GM12801 (cell line): ENCODE data around the gene SNX21.

ENCODE experiments used
- TF ChIP-seq, protein P1 (sequence below): IDR thresholded peaks from one replicate; pipeline ENCODE4 v1.5.1; 2011; ENCODE audit warnings: control low read depth; ENCODE audit not compliant: insufficient read length; ENCODE audit errors: extremely low read depth

The SNX21 gene

GRCh38 chr20:45810191-45810970 lies 23.2 kb upstream of the SNX21 start:
- TF ChIP-seq, protein P1, sequence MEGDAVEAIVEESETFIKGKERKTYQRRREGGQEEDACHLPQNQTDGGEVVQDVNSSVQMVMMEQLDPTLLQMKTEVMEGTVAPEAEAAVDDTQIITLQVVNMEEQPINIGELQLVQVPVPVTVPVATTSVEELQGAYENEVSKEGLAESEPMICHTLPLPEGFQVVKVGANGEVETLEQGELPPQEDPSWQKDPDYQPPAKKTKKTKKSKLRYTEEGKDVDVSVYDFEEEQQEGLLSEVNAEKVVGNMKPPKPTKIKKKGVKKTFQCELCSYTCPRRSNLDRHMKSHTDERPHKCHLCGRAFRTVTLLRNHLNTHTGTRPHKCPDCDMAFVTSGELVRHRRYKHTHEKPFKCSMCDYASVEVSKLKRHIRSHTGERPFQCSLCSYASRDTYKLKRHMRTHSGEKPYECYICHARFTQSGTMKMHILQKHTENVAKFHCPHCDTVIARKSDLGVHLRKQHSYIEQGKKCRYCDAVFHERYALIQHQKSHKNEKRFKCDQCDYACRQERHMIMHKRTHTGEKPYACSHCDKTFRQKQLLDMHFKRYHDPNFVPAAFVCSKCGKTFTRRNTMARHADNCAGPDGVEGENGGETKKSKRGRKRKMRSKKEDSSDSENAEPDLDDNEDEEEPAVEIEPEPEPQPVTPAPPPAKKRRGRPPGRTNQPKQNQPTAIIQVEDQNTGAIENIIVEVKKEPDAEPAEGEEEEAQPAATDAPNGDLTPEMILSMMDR = no peak

DNA sequence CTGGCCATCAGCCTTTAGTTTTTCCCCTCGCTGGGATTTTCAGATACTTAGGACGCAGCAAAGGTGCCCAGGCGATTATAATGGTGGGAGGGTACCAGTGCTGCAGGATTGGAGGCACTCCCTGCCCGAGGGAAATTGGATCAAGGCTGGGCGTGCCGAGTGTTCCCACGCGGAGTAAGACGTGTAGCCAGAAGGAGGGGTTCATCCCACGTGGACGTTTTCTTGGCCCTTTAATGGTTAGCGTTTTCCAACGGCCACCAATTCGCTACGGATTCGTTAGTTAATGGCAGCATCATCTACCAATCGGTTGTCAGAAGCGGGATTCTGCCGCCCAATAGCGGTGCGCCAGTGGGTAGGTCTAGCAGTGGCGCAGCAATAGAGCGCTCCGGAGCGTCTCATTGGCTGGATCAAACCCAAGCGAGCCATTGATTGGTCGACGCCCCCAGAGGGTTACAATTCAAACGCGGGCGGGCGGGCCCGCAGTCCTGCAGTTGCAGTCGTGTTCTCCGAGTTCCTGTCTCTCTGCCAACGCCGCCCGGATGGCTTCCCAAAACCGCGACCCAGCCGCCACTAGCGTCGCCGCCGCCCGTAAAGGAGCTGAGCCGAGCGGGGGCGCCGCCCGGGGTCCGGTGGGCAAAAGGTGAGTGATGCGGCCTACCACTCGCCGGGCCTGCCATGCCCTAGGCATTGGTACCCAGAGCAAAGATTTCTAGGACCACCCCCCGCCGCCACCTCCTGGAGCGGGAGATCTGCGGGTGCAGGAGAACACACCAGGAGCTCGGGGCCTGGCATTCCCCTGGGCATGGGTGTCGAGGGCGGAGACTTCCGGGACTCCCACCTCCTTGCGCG lies 21.2 kb upstream of the SNX21 start, which contains the start of gene UBE2C:
UBE2C (plus strand) TSS at position 488 of the 849 bp plus-strand sequence; CDS start at position 540, 52 bp downstream.
- TF ChIP-seq, protein P1 = no peak

DNA sequence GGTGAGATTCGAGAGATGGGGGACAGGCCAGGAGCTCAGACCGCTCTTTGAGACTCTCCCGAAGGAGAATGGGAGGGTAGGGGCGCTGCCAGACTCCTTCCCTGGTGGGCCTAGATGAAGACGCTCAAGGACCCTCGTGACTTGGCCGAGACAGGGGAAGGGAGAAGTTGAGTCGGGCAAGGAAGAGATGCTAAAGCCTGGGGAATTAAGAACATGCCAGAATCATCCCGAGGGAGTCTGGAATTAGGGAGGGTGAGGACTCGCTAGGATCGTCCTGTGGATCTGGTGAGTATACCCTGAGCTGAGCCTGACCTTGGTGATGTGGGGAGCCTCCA lies 20.6 kb upstream of the SNX21 start:
- TF ChIP-seq, protein P1 = no peak

- TF ChIP-seq, protein P1 = no peak
Observed at GRCh38 chr20:45813489-45813888, 20.1 kb upstream of the SNX21 start.

GRCh38 chr20:45814314-45814713 lies 19.3 kb upstream of the SNX21 start:
- TF ChIP-seq, protein P1 = no peak

DNA sequence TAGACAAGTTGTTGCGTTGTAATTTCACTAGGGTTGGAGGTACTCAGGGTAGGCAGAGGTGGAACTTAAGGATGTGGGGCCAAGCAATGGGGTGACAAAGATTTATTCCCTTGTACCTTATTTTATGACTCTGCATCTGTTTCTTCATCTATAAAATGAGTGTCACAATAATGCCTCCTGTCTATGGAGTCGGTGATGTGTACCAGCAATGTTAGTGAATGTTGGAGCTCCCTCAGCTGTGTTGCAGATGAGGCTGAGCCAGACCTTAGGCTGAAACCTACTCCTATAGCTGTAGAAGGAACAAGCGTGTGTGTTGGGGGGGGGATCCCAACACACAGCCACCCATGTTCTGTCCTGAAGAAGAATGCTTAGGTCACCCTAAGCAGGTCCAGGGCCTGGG lies 16.6 kb upstream of the SNX21 start:
- TF ChIP-seq, protein P1 = no peak

DNA sequence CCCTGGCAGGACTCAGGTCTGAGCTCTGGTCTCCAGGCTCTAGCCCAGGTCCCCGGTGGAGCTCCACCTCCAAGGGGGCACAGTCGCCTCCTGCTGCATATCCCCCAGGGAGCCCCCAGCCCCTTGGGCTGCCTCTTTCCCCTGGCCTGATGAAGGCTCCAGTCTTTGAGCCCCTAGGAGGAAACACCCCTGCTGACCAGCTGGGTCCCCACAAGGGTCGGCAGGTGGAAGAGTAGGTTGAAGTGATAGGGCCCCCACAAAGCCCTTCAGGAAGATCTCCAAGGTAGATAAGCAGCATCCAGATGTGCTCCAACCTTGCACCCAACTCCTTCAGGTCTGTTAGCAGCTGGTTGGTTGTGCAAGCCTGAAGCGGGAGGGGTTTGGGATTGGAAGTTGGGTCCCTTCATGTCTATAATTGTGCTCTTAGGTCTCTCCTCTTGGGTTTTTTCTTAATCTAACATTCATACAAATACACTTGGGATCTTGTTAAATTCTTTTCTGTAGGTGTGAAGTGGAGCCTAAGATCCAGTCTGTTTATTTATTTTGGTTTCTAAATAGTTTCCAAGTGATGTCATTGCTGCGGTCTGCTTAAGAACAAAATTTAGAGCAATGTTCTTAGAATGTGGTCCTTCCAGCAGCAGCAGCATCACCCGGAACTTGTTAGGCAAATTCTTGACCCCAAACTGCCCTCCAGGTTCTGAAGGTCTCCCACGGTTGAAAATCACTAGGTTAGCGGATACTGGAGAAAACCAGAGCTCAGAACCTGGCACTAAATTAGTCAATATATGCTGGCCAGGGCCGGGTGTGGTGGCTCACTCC lies 16.0 kb upstream of the SNX21 start:
- TF ChIP-seq, protein P1 = no peak
